OCI-LY7 (cell line): ENCODE data around the gene ST14. TPM values are rescaled to one million over a fixed set of nuclear protein-coding genes. Genes with fewer than 3 reads are reported as not detected.
A peak's percentile ranks its signal among the peaks of the same experiment; 100 is the strongest.

Experiments used
- BruUV-seq: library from RNA; stranded (reverse); fragments of 400-500 nt; replicated peaks from 2 replicates; lab custom pipeline; 2021; lab: Mats Ljungman, UMichigan
- CTCF ChIA-PET: fragments of 300-600 bp; sonication (Branson Sonifier 250); formaldehyde crosslinking; loops from one replicate; lab custom pipeline; 2022; ENCODE audit warnings: antibody characterized with exemption; ENCODE audit not compliant: unreplicated experiment; lab: Charles Lee
- POLR2A ChIA-PET: fragments of 300-600 bp; sonication (Branson Sonifier 250); formaldehyde crosslinking; loops from one replicate; lab custom pipeline; 2022; ENCODE audit warnings: antibody characterized with exemption; lab: Charles Lee
- DNase-seq: peaks from one replicate; pipeline ENCODE4 v3.0.0-alpha.2; 2015; ENCODE audit warnings: low spot score
- H2AFZ ChIP-seq: fragments of 200-600 bp; sonication (generic), shearing (Covaris generic); 2 replicates; pipeline ENCODE4 v1.6.1; 2014; ENCODE audit warnings: mild to moderate bottlenecking, antibody characterized with exemption, low read length, moderate library complexity
- H3K27ac ChIP-seq: fragments of 200-600 bp; sonication (generic); 2 replicates; pipeline ENCODE4 v1.5.1; 2014; ENCODE audit warnings: mixed run types, low read depth, mild to moderate bottlenecking, moderate library complexity, low read length, inconsistent platforms; ENCODE audit not compliant: poor library complexity, severe bottlenecking
- H3K36me3 ChIP-seq: fragments of 200-600 bp; sonication (generic); 2 replicates; pipeline ENCODE4 v1.6.1; 2014; ENCODE audit warnings: mild to moderate bottlenecking, antibody characterized with exemption, low read length, moderate library complexity, mixed read lengths; ENCODE audit not compliant: insufficient read depth
- H3K4me1 ChIP-seq: fragments of 200-600 bp; sonication (generic); 2 replicates; pipeline ENCODE4 v1.5.1; 2014; ENCODE audit warnings: mild to moderate bottlenecking, low read length; ENCODE audit not compliant: insufficient read depth, poor library complexity, severe bottlenecking
- H3K4me2 ChIP-seq: fragments of 200-600 bp; sonication (generic); 2 replicates; pipeline ENCODE4 v1.6.1; 2014; ENCODE audit warnings: mild to moderate bottlenecking, low read length
- H3K4me3 ChIP-seq: fragments of 200-600 bp; sonication (generic); 2 replicates; pipeline ENCODE4 v1.5.1; 2014; ENCODE audit warnings: mild to moderate bottlenecking, low read depth, low read length; ENCODE audit not compliant: poor library complexity, severe bottlenecking
- H3K79me2 ChIP-seq: fragments of 200-600 bp; sonication (generic); 2 replicates; pipeline ENCODE4 v1.6.1; 2016; ENCODE audit warnings: low read depth, mild to moderate bottlenecking, low read length, moderate library complexity, mixed read lengths; ENCODE audit not compliant: insufficient read depth
- H3K9me2 ChIP-seq: fragments of 200-600 bp; sonication (generic); 2 replicates; pipeline ENCODE4 v1.6.1; 2016; ENCODE audit warnings: mild to moderate bottlenecking, low read length, mixed read lengths; ENCODE audit not compliant: insufficient read depth
- H3K9me3 ChIP-seq: fragments of 200-600 bp; sonication (generic); 2 replicates; pipeline ENCODE4 v1.6.1; 2014; ENCODE audit warnings: mild to moderate bottlenecking, mixed run types, low read length, mixed read lengths
- H4K20me1 ChIP-seq: fragments of 200-600 bp; sonication (generic); 2 replicates; pipeline ENCODE4 v1.6.1; 2014; ENCODE audit warnings: mild to moderate bottlenecking, antibody characterized with exemption, low read length, moderate library complexity, mixed read lengths; ENCODE audit not compliant: insufficient read depth
- EZH2phosphoT487 ChIP-seq: fragments of 200-600 bp; sonication (generic); IDR thresholded peaks from 2 replicates; pipeline ENCODE4 v1.6.1; 2018; ENCODE audit warnings: low read depth, borderline replicate concordance, mild to moderate bottlenecking, mixed run types, antibody characterized with exemption, low read length, moderate library complexity, mixed read lengths
- intact Hi-C: fragments of 100-400 bp; cut with micrococcal nuclease; formaldehyde crosslinking; loops from one replicate; pipeline ENCODE4 v1.10.0; 2022; ENCODE audit not compliant: unreplicated experiment
- total RNA-seq, 2 experiments: library from RNA; depleted of rRNA in 1 of 2; stranded (reverse); fragments of >200 nt in 1 of 2; shearing (Covaris generic) in 1 of 2; gene quantifications; 2 replicates each; pipeline ENCODE4 v1.2.3, GENCODE V29; 2014 to 2022
- TF ChIP-seq, protein P1 (sequence below): fragments of 200-600 bp; sonication (generic); conservative IDR thresholded peaks from 2 replicates; pipeline ENCODE4 v1.5.1; 2014; ENCODE audit warnings: mild to moderate bottlenecking, antibody characterized with exemption, low read length, moderate library complexity, mixed read lengths

Gene ST14
- total RNA-seq, 2 experiments from 2014 or later, result 98.0 to 135 TPM

DNA sequence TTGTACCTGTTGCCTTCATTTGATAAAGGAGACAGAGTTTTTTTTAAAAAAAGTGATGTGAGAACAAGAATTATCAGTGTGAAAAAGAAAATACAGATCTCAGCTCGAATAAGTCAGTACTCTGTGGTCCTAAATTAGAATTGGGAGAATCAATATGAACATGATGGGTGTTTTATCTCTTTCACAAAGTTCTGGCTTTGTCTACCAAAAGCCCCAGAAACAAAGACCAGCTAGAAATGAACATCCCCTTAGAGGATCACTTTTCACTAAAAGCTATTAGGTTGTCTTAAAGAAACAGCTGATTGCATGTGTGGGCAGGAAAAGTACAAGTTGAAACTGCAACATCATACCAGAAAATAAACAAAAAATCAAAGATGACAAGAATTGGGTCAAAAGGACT lies 8.4 kb upstream of the ST14 start:
- TF ChIP-seq, protein P1, sequence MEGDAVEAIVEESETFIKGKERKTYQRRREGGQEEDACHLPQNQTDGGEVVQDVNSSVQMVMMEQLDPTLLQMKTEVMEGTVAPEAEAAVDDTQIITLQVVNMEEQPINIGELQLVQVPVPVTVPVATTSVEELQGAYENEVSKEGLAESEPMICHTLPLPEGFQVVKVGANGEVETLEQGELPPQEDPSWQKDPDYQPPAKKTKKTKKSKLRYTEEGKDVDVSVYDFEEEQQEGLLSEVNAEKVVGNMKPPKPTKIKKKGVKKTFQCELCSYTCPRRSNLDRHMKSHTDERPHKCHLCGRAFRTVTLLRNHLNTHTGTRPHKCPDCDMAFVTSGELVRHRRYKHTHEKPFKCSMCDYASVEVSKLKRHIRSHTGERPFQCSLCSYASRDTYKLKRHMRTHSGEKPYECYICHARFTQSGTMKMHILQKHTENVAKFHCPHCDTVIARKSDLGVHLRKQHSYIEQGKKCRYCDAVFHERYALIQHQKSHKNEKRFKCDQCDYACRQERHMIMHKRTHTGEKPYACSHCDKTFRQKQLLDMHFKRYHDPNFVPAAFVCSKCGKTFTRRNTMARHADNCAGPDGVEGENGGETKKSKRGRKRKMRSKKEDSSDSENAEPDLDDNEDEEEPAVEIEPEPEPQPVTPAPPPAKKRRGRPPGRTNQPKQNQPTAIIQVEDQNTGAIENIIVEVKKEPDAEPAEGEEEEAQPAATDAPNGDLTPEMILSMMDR, result no peak
- TF ChIP-seq EZH2phosphoT487, result no peak
- CTCF ChIA-PET, result interaction anchor here (0.6 to 1.3 kb wide), 3 partner anchors 14 to 22 kb away, joined by 3 to 5 read pairs (median 3); no protein-coding TSS in a partner anchor
- Histone ChIP-seq H2AFZ (peak overlapping the region; percentile 69; the same call in 1 of the 2 replicates), H3K4me2 (peak overlapping the region; percentile 69), H3K27ac (peak overlapping the region; percentile 76), H3K36me3 (peaks cover 21% of the 10 kb centered on the region), H3K4me3 (no peak overlapping the region), H3K4me1 (peaks cover 87% of the 10 kb centered on the region), H3K9me2 (no peaks in the 10 kb centered on the region), H3K9me3 (no peaks in the 10 kb centered on the region), H3K79me2 (no peaks in the 10 kb centered on the region), H4K20me1 (no peaks in the 10 kb centered on the region)
- intact Hi-C loops, result loop anchor here (10.0 kb wide), 1 partner anchor 1426 kb away; no protein-coding TSS in a partner anchor
- POLR2A ChIA-PET, result interaction anchor here (0.7 to 7.8 kb wide), 11 partner anchors 9 to 252 kb away, joined by 3 to 74 read pairs (median 5); partner anchors contain the start of gene ST14
- DNase-seq, result peak; percentile 37
- BruUV-seq, result no TSS peak

DNA sequence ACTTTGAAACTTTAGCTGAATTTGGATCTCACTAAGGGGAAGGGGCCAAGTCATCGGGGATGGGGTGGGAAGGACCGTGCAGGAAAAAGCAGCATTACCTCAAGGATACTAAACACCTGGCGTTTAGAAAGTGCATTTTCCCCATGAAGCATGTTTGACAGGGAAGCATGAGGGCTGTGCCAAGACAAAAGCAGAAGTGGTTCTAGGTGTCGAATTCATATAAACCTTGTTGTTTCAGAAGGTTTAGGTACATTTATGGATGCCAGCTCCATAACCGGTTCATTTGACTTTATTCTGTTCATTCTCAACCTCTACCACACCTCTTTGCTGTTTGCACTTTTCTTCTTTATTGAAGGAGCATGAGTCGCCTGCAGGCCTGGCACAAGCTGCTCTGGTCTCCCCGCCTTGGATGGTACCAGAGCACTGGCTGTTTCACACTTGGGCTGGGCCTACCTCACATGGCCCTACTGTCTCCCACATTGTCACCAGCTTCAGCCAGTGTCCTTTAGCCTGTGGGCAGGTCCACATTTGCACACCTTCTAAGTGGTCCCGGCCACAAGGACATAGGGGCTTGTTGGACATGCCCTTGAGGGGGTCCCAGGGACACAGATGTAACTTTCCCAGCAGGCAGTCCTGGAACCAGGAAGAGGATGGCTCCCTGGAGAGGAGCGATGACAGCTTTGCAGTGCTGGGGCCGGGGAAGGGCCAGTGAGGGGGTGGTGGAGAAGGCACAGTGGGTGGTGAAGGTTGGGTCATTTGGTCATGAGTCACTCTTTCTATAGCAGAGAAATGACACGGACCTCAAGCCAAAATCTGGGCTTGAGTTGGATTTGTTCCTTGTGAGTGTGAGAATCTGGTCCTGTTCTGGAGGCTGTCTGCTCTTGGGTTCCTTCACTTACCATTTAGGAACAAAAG lies 3.2 kb upstream of the ST14 start:
- CTCF ChIA-PET, result interaction anchor here (0.6 to 1.7 kb wide), 3 partner anchors 9 to 174 kb away, joined by 3 to 6 read pairs (median 3); no protein-coding TSS in a partner anchor
- Histone ChIP-seq H3K4me3 (no peak overlapping the region), H3K27ac (peak overlapping the region; percentile 86), H3K4me2 (peak overlapping the region; percentile 59), H3K9me3 (no peaks in the 10 kb centered on the region), H3K79me2 (peaks cover 15% of the 10 kb centered on the region), H2AFZ (peak overlapping the region; percentile 16; the same call in 1 of the 2 replicates), H4K20me1 (no peaks in the 10 kb centered on the region), H3K36me3 (peaks cover 13% of the 10 kb centered on the region; the same call in 1 of the 2 replicates), H3K9me2 (no peaks in the 10 kb centered on the region), H3K4me1 (peaks cover 76% of the 10 kb centered on the region)
- BruUV-seq, result no TSS peak
- peak; percentile 57 for DNase-seq
- POLR2A ChIA-PET, result interaction anchor here (0.6 to 7.8 kb wide), 13 partner anchors 10 to 1442 kb away, joined by 3 to 74 read pairs (median 4); no protein-coding TSS in a partner anchor
- no peak for TF ChIP-seq EZH2phosphoT487
- TF ChIP-seq, protein P1, result no peak
- intact Hi-C loops, result loop anchor here (5.0 to 10.0 kb wide), 2 partner anchors 1432 to 1634 kb away; no protein-coding TSS in a partner anchor
